Mesenchymal stem cell (in vitro differentiated cells and primary cell): ENCODE data around the gene LACTB.

Source experiments
- DNase-seq: peaks from one replicate; pipeline ENCODE4 v3.0.0-alpha.2; 2013
- H2AFZ ChIP-seq: one replicate; pipeline ENCODE4 v1.6.1; 2013; ENCODE audit warnings: low read depth, mild to moderate bottlenecking, control low read depth, inconsistent platforms, low read length, moderate library complexity
- H2AK5ac ChIP-seq: 2 replicates; pipeline ENCODE4 v1.6.1; 2013; ENCODE audit warnings: low read length, moderate library complexity, mild to moderate bottlenecking, inconsistent platforms; ENCODE audit not compliant: severe bottlenecking
- H2BK120ac ChIP-seq: one replicate; pipeline ENCODE4 v1.6.1; 2013; ENCODE audit warnings: low read depth, mild to moderate bottlenecking, inconsistent platforms, low read length, moderate library complexity
- H2BK12ac ChIP-seq, 2 experiments: one replicate each; pipeline ENCODE4 v1.6.1; 2013; ENCODE audit warnings: inconsistent platforms in 2 of 2, low read length in 2 of 2, mild to moderate bottlenecking in 2 of 2, moderate library complexity in 2 of 2, control low read depth in 1 of 2
- H2BK15ac ChIP-seq: one replicate; pipeline ENCODE4 v1.6.1; 2013; ENCODE audit warnings: mild to moderate bottlenecking, low read depth, inconsistent platforms; ENCODE audit not compliant: poor library complexity, severe bottlenecking
- H2BK5ac ChIP-seq: 2 replicates; pipeline ENCODE4 v1.6.1; 2013; ENCODE audit warnings: low read depth, mild to moderate bottlenecking, low read length, control low read depth, inconsistent platforms; ENCODE audit not compliant: poor library complexity, severe bottlenecking
- H3K14ac ChIP-seq, 2 experiments: one replicate each; pipeline ENCODE4 v1.6.1; 2013; ENCODE audit warnings: inconsistent platforms in 2 of 2, low read length in 2 of 2, control low read depth in 1 of 2, mild to moderate bottlenecking in 1 of 2, moderate library complexity in 1 of 2
- H3K18ac ChIP-seq, 2 experiments: one replicate each; pipeline ENCODE4 v1.6.1; 2013; ENCODE audit warnings: inconsistent platforms in 2 of 2, low read length in 2 of 2, control low read depth in 1 of 2, low read depth in 1 of 2, mild to moderate bottlenecking in 1 of 2
- H3K23ac ChIP-seq, 2 experiments: one replicate each; pipeline ENCODE4 v1.6.1; 2013; ENCODE audit warnings: inconsistent platforms in 2 of 2, low read length in 2 of 2, mild to moderate bottlenecking in 2 of 2, moderate library complexity in 2 of 2, control low read depth in 1 of 2
- H3K27ac ChIP-seq: 2 replicates; pipeline ENCODE4 v1.5.1; 2013; ENCODE audit warnings: mild to moderate bottlenecking, moderate library complexity, low read length, control low read depth, inconsistent platforms; ENCODE audit not compliant: poor library complexity, severe bottlenecking
- H3K27me3 ChIP-seq, 2 experiments: 2 replicates each; pipeline versions ENCODE4 v1.6.1 to v1.7.0; 2013; ENCODE audit warnings: low read length in 2 of 2, mild to moderate bottlenecking in 2 of 2, moderate library complexity in 2 of 2, control low read depth in 1 of 2, inconsistent platforms in 1 of 2; ENCODE audit not compliant: control insufficient read depth in 1 of 2, insufficient read depth in 1 of 2
- H3K36me3 ChIP-seq, 2 experiments: 2 replicates each; pipeline versions ENCODE4 v1.6.1 to v1.7.0; 2013; ENCODE audit warnings: low read length in 2 of 2, control low read depth in 1 of 2, inconsistent platforms in 1 of 2, low read depth in 1 of 2, mild to moderate bottlenecking in 1 of 2; ENCODE audit not compliant: insufficient read depth in 2 of 2, control insufficient read depth in 1 of 2
- H3K4ac ChIP-seq, 2 experiments: one replicate each; pipeline ENCODE4 v1.6.1; 2013; ENCODE audit warnings: inconsistent platforms in 2 of 2, low read length in 2 of 2, mild to moderate bottlenecking in 2 of 2, moderate library complexity in 2 of 2, control low read depth in 1 of 2, low read depth in 1 of 2
- H3K4me1 ChIP-seq: 2 replicates; pipeline ENCODE4 v1.6.1; 2013; ENCODE audit warnings: low read depth, low read length, control low read depth; ENCODE audit not compliant: control insufficient read depth, insufficient read depth
- H3K4me2 ChIP-seq: 2 replicates; pipeline ENCODE4 v1.6.1; 2013; ENCODE audit warnings: low read length, mild to moderate bottlenecking, inconsistent platforms; ENCODE audit not compliant: poor library complexity, severe bottlenecking
- H3K4me3 ChIP-seq, 2 experiments: 2 replicates each; pipeline versions ENCODE4 v1.5.1 to v1.7.0; 2013; ENCODE audit warnings: low read length in 2 of 2, mild to moderate bottlenecking in 2 of 2, control low read depth in 1 of 2, low read depth in 1 of 2; ENCODE audit not compliant: insufficient read depth in 1 of 2
- H3K79me1 ChIP-seq: replicated peaks from 2 replicates; pipeline ENCODE4 v1.6.1; 2013; ENCODE audit warnings: mild to moderate bottlenecking, control low read depth, low read length, inconsistent platforms; ENCODE audit not compliant: poor library complexity, severe bottlenecking
- H3K9ac ChIP-seq: 2 replicates; pipeline ENCODE4 v1.7.0; 2013; ENCODE audit warnings: mild to moderate bottlenecking, low read length, moderate library complexity
- H3K9me3 ChIP-seq: 2 replicates; pipeline ENCODE4 v1.7.0; 2013; ENCODE audit warnings: mild to moderate bottlenecking, low read length; ENCODE audit not compliant: control insufficient read depth
- H4K8ac ChIP-seq: one replicate; pipeline ENCODE4 v1.6.1; 2013; ENCODE audit warnings: inconsistent platforms, mild to moderate bottlenecking, low read length, moderate library complexity
- H4K91ac ChIP-seq: one replicate; pipeline ENCODE4 v1.6.1; 2013; ENCODE audit warnings: mild to moderate bottlenecking, low read length, inconsistent platforms
- WGBS: methylation state at CpG from one replicate; pipeline ENCODE4 v1.1.7; 2013; ENCODE audit warnings: mixed read lengths; 5-methylcytosine and 5-hydroxymethylcytosine counted together

Gene LACTB

GRCh38 chr15:63135804-63136203 is 14.1 kb downstream of the LACTB start:
- H3K27me3 ChIP-seq, result no peaks in the 10 kb centered on the region
- peaks cover 8 to 24% of the 10 kb centered on the region in 2 experiments for H3K36me3 ChIP-seq
- no peak overlapping the region for H2AFZ ChIP-seq
- H3K4me1 ChIP-seq, result peaks cover 2% of the 10 kb centered on the region
- no peak overlapping the region for H2BK120ac ChIP-seq
- no peak overlapping the region for H2BK5ac ChIP-seq
- H3K79me1 ChIP-seq, result peaks cover 6% of the 10 kb centered on the region
- H4K91ac ChIP-seq, result no peak overlapping the region
- H3K14ac ChIP-seq, result no peak overlapping the region
- no peak overlapping the region for H3K4me3 ChIP-seq
- H4K8ac ChIP-seq, result no peak overlapping the region
- no peak overlapping the region for H2BK12ac ChIP-seq
- no peak overlapping the region for H3K23ac ChIP-seq
- 38% methylated on average over 3 of the region's 3 CpGs for WGBS
- peak; percentile 78 for DNase-seq
- H3K27ac ChIP-seq, result no peak overlapping the region
- H2AK5ac ChIP-seq, result no peak overlapping the region
- H3K18ac ChIP-seq, result no peak overlapping the region
- no peak overlapping the region for H3K4me2 ChIP-seq
- peak overlapping the region; percentile 90 for H3K9ac ChIP-seq
- H3K4ac ChIP-seq, result no peak overlapping the region
- H2BK15ac ChIP-seq, result no peak overlapping the region
- no peaks in the 10 kb centered on the region for H3K9me3 ChIP-seq

GRCh38 chr15:63136742-63137141 is 15.1 kb downstream of the LACTB start:
- Histone ChIP-seq H3K79me1 (peaks cover 6% of the 10 kb centered on the region), H3K27ac (no peak overlapping the region), H3K23ac (no peak overlapping the region), H2BK15ac (no peak overlapping the region), H3K9me3 (no peaks in the 10 kb centered on the region), H2AFZ (no peak overlapping the region), H3K4me1 (peaks cover 2% of the 10 kb centered on the region), H3K36me3 (peaks cover 10 to 24% of the 10 kb centered on the region in 2 experiments), H2BK120ac (no peak overlapping the region), H3K9ac (peak overlapping the region; percentile 90), H3K4me2 (no peak overlapping the region), H4K91ac (no peak overlapping the region), H3K4me3 (no peak overlapping the region), H2AK5ac (no peak overlapping the region), H4K8ac (no peak overlapping the region), H3K14ac (no peak overlapping the region), H3K4ac (no peak overlapping the region), H3K27me3 (no peaks in the 10 kb centered on the region), H3K18ac (no peak overlapping the region), H2BK12ac (no peak overlapping the region), H2BK5ac (no peak overlapping the region)
- peak; percentile 21 for DNase-seq
- WGBS, result no CpG with 5 or more reads among the region's 2 CpGs

- no peak overlapping the region for H3K18ac ChIP-seq
These were observed 19.3 kb downstream of the LACTB start for GRCh38 chr15:63140936-63141335.

GRCh38 chr15:63145426-63145825 is 23.8 kb downstream of the LACTB start:
- Histone ChIP-seq H3K4ac (no peak overlapping the region), H3K79me1 (no peaks in the 10 kb centered on the region), H2BK120ac (no peak overlapping the region), H2AK5ac (no peak overlapping the region), H3K4me2 (no peak overlapping the region), H3K4me1 (no peaks in the 10 kb centered on the region), H2BK15ac (no peak overlapping the region), H3K9ac (no peak overlapping the region), H2BK5ac (no peak overlapping the region), H3K36me3 (peaks cover 25 to 80% of the 10 kb centered on the region in 2 experiments), H3K4me3 (no peak overlapping the region), H2AFZ (no peak overlapping the region), H3K9me3 (no peaks in the 10 kb centered on the region), H3K27ac (no peak overlapping the region), H3K18ac (no peak overlapping the region), H2BK12ac (no peak overlapping the region), H3K14ac (no peak overlapping the region), H3K27me3 (no peaks in the 10 kb centered on the region), H4K91ac (no peak overlapping the region), H3K23ac (no peak overlapping the region), H4K8ac (no peak overlapping the region)
- WGBS, result 79% methylated on average over 2 of the region's 2 CpGs
- no peak for DNase-seq

More at GRCh38 chr15:63140936-63141335, 19.3 kb downstream of the LACTB start:
- peaks cover 3% of the 10 kb centered on the region for H3K79me1 ChIP-seq
- H2AFZ ChIP-seq, result no peak overlapping the region
- H3K27ac ChIP-seq, result no peak overlapping the region
- H3K4me2 ChIP-seq, result no peak overlapping the region
- H3K9ac ChIP-seq, result no peak overlapping the region
- no peaks in the 10 kb centered on the region for H3K27me3 ChIP-seq
- no peak overlapping the region for H2BK5ac ChIP-seq
- DNase-seq, result no peak
- H3K4me1 ChIP-seq, result no peaks in the 10 kb centered on the region
- H2AK5ac ChIP-seq, result no peak overlapping the region
- no peak overlapping the region for H3K23ac ChIP-seq
- no peak overlapping the region for H3K4ac ChIP-seq
- H3K4me3 ChIP-seq, result no peak overlapping the region
- peaks cover 10 to 41% of the 10 kb centered on the region in 2 experiments for H3K36me3 ChIP-seq
- H2BK15ac ChIP-seq, result no peak overlapping the region
- H2BK12ac ChIP-seq, result no peak overlapping the region
- H4K91ac ChIP-seq, result no peak overlapping the region
- H2BK120ac ChIP-seq, result no peak overlapping the region
- H3K9me3 ChIP-seq, result no peaks in the 10 kb centered on the region
- no peak overlapping the region for H4K8ac ChIP-seq
- WGBS, result 95% methylated on average over 2 of the region's 2 CpGs
- no peak overlapping the region for H3K14ac ChIP-seq
